Trophoblast cell (in vitro differentiated cells and primary cell): ENCODE results near the gene KCNA5.

ENCODE experiments used
- DNase-seq, 2 donors: peaks; one replicate each; pipeline ENCODE4 v3.0.0-alpha.2; 2016
- H2AFZ ChIP-seq: 2 replicates; pipeline ENCODE4 v1.6.1; 2013; ENCODE audit warnings: low read length, moderate library complexity, mild to moderate bottlenecking; ENCODE audit not compliant: insufficient read depth, poor library complexity
- H2AK5ac ChIP-seq: 2 replicates; pipeline ENCODE4 v1.6.1; 2013; ENCODE audit warnings: mild to moderate bottlenecking, low read length
- H2BK120ac ChIP-seq: 2 replicates; pipeline ENCODE4 v1.6.1; 2013; ENCODE audit warnings: low read length, mild to moderate bottlenecking, moderate library complexity; ENCODE audit not compliant: insufficient read depth, poor library complexity
- H2BK12ac ChIP-seq: 2 replicates; pipeline ENCODE4 v1.6.1; 2013; ENCODE audit warnings: mild to moderate bottlenecking, low read length, moderate library complexity
- H2BK5ac ChIP-seq: 2 replicates; pipeline ENCODE4 v1.6.1; 2013; ENCODE audit warnings: low read length, low read depth, moderate library complexity, mild to moderate bottlenecking; ENCODE audit not compliant: poor library complexity
- H3K14ac ChIP-seq: 2 replicates; pipeline ENCODE4 v1.6.1; 2013; ENCODE audit warnings: mild to moderate bottlenecking, low read length
- H3K18ac ChIP-seq: 2 replicates; pipeline ENCODE4 v1.6.1; 2013; ENCODE audit warnings: mild to moderate bottlenecking, low read length
- H3K23ac ChIP-seq: 2 replicates; pipeline ENCODE4 v1.6.1; 2013; ENCODE audit warnings: low read length
- H3K27ac ChIP-seq: 2 replicates; pipeline ENCODE4 v1.5.1; 2013; ENCODE audit warnings: low read depth, mild to moderate bottlenecking, inconsistent platforms, low read length, moderate library complexity
- H3K27me3 ChIP-seq: 2 replicates; pipeline ENCODE4 v1.6.1; 2013; ENCODE audit warnings: inconsistent platforms, mild to moderate bottlenecking, low read length, moderate library complexity; ENCODE audit not compliant: insufficient read depth
- H3K36me3 ChIP-seq, 2 experiments: 1 replicate in 1 of 2; 2 replicates in 1 of 2; pipeline ENCODE4 v1.6.1; 2013; ENCODE audit warnings: low read length in 2 of 2, mild to moderate bottlenecking in 2 of 2, moderate library complexity in 1 of 2; ENCODE audit not compliant: insufficient read depth in 2 of 2, control insufficient read depth in 1 of 2
- H3K4ac ChIP-seq: 2 replicates; pipeline ENCODE4 v1.6.1; 2013; ENCODE audit warnings: low read depth, mild to moderate bottlenecking, low read length, moderate library complexity
- H3K4me1 ChIP-seq, 2 experiments: 1 replicate in 1 of 2; 2 replicates in 1 of 2; pipeline ENCODE4 v1.6.1; 2013; ENCODE audit warnings: low read length in 2 of 2, mild to moderate bottlenecking in 2 of 2, moderate library complexity in 1 of 2; ENCODE audit not compliant: insufficient read depth in 2 of 2, control insufficient read depth in 1 of 2
- H3K4me2 ChIP-seq: 2 replicates; pipeline ENCODE4 v1.6.1; 2013; ENCODE audit warnings: inconsistent platforms, mild to moderate bottlenecking, low read length, moderate library complexity
- H3K4me3 ChIP-seq: 2 replicates; pipeline ENCODE4 v1.5.1; 2013; ENCODE audit warnings: mild to moderate bottlenecking, low read depth, low read length, inconsistent platforms
- H3K79me1 ChIP-seq: one replicate; pipeline ENCODE4 v1.6.1; 2013; ENCODE audit warnings: low read length
- H3K79me2 ChIP-seq: 2 replicates; pipeline ENCODE4 v1.6.1; 2013; ENCODE audit warnings: low read length, mild to moderate bottlenecking; ENCODE audit not compliant: control insufficient read depth, insufficient read depth, poor library complexity
- H3K9ac ChIP-seq: 2 replicates; pipeline ENCODE4 v1.6.1; 2013; ENCODE audit warnings: mild to moderate bottlenecking, low read length
- H3K9me3 ChIP-seq: 2 replicates; pipeline ENCODE4 v1.6.1; 2013; ENCODE audit warnings: low read depth, mild to moderate bottlenecking, control low read depth, inconsistent platforms, low read length; ENCODE audit not compliant: insufficient read depth
- H4K12ac ChIP-seq: 2 replicates; pipeline ENCODE4 v1.6.1; 2013; ENCODE audit warnings: low read depth, mild to moderate bottlenecking, low read length, moderate library complexity
- H4K8ac ChIP-seq: 2 replicates; pipeline ENCODE4 v1.6.1; 2013; ENCODE audit warnings: low read depth, mild to moderate bottlenecking, low read length, moderate library complexity
- H4K91ac ChIP-seq: one replicate; pipeline ENCODE4 v1.6.1; 2013; ENCODE audit warnings: low read depth, mild to moderate bottlenecking, low read length, moderate library complexity
- WGBS: extraction: QIAGEN DNeasy Blood & Tissue Kit; methylation state at CpG from one replicate; pipeline ENCODE4 v1.1.7; 2013; ENCODE audit warnings: missing lambda C conversion rate; ENCODE audit not compliant: insufficient read length, insufficient coverage; ENCODE audit errors: extremely low coverage; 5-methylcytosine and 5-hydroxymethylcytosine counted together

Gene KCNA5

GRCh38 chr12:5040368-5040767 is 3.3 kb upstream of the KCNA5 start:
- Histone ChIP-seq H4K8ac (no peak overlapping the region), H2AK5ac (no peak overlapping the region), H3K4me3 (no peak overlapping the region), H3K23ac (no peak overlapping the region), H3K14ac (no peak overlapping the region), H3K9me3 (peaks cover 10% of the 10 kb centered on the region), H4K91ac (no peak overlapping the region), H3K4me1 (peaks cover 2 to 4% of the 10 kb centered on the region in 2 experiments), H3K27ac (no peak overlapping the region), H3K9ac (no peak overlapping the region), H3K36me3 (no peaks in the 10 kb centered on the region), H3K27me3 (peaks cover 35% of the 10 kb centered on the region), H2BK5ac (no peak overlapping the region), H4K12ac (no peak overlapping the region), H3K4me2 (no peak overlapping the region), H3K18ac (no peak overlapping the region), H3K79me1 (no peaks in the 10 kb centered on the region), H2BK12ac (no peak overlapping the region), H2AFZ (no peak overlapping the region), H3K4ac (no peak overlapping the region), H2BK120ac (no peak overlapping the region), H3K79me2 (no peaks in the 10 kb centered on the region)
- DNase-seq: no peak
- no CpG with 5 or more reads among the region's 5 CpGs for WGBS

DNA sequence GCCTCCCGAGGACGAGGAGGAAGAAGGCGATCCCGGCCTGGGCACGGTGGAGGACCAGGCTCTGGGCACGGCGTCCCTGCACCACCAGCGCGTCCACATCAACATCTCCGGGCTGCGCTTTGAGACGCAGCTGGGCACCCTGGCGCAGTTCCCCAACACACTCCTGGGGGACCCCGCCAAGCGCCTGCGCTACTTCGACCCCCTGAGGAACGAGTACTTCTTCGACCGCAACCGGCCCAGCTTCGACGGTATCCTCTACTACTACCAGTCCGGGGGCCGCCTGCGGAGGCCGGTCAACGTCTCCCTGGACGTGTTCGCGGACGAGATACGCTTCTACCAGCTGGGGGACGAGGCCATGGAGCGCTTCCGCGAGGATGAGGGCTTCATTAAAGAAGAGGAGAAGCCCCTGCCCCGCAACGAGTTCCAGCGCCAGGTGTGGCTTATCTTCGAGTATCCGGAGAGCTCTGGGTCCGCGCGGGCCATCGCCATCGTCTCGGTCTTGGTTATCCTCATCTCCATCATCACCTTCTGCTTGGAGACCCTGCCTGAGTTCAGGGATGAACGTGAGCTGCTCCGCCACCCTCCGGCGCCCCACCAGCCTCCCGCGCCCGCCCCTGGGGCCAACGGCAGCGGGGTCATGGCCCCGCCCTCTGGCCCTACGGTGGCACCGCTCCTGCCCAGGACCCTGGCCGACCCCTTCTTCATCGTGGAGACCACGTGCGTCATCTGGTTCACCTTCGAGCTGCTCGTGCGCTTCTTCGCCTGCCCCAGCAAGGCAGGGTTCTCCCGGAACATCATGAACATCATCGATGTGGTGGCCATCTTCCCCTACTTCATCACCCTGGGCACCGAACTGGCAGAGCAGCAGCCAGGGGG is 979 bp downstream of the KCNA5 start:
- Histone ChIP-seq H3K27me3 (peaks cover 42% of the 10 kb centered on the region), H3K4me1 (peaks cover 2 to 4% of the 10 kb centered on the region in 2 experiments), H2AFZ (no peak overlapping the region)

GRCh38 chr12:5047094-5047493 is 3.4 kb downstream of the KCNA5 start:
- Histone ChIP-seq H3K4me2 (no peak overlapping the region), H2AK5ac (no peak overlapping the region), H3K36me3 (no peaks in the 10 kb centered on the region), H4K12ac (no peak overlapping the region), H3K79me2 (no peaks in the 10 kb centered on the region), H2BK12ac (no peak overlapping the region), H3K4me1 (peaks cover 2 to 4% of the 10 kb centered on the region in 2 experiments), H3K18ac (no peak overlapping the region), H2BK5ac (no peak overlapping the region), H3K27ac (no peak overlapping the region), H3K14ac (no peak overlapping the region), H2AFZ (no peak overlapping the region), H3K27me3 (peaks cover 35% of the 10 kb centered on the region), H4K8ac (no peak overlapping the region), H3K9ac (no peak overlapping the region), H3K4me3 (no peak overlapping the region), H3K79me1 (no peaks in the 10 kb centered on the region), H4K91ac (no peak overlapping the region), H3K4ac (no peak overlapping the region), H3K23ac (no peak overlapping the region), H2BK120ac (no peak overlapping the region), H3K9me3 (peaks cover 12% of the 10 kb centered on the region)
- no peak for DNase-seq
- WGBS: no CpG with 5 or more reads among the region's 5 CpGs

More for the DNA sequence above, 979 bp downstream of the KCNA5 start:
- H3K9ac ChIP-seq: no peak overlapping the region
- no peak overlapping the region for H2AK5ac ChIP-seq
- no peak overlapping the region for H4K12ac ChIP-seq
- H3K18ac ChIP-seq: no peak overlapping the region
- H3K4me2 ChIP-seq: no peak overlapping the region
- H3K79me2 ChIP-seq: no peaks in the 10 kb centered on the region
- no peak for DNase-seq
- H3K27ac ChIP-seq: no peak overlapping the region
- no peak overlapping the region for H2BK120ac ChIP-seq
- WGBS: no CpG with 5 or more reads among the region's 71 CpGs
- no peak overlapping the region for H3K14ac ChIP-seq
- H2BK12ac ChIP-seq: no peak overlapping the region
- H3K79me1 ChIP-seq: no peaks in the 10 kb centered on the region
- no peak overlapping the region for H3K4me3 ChIP-seq
- H4K91ac ChIP-seq: no peak overlapping the region
- H3K4ac ChIP-seq: no peak overlapping the region
- H2BK5ac ChIP-seq: no peak overlapping the region
- H4K8ac ChIP-seq: no peak overlapping the region
- no peaks in the 10 kb centered on the region for H3K36me3 ChIP-seq
- H3K23ac ChIP-seq: no peak overlapping the region
- H3K9me3 ChIP-seq: peaks cover 12% of the 10 kb centered on the region

DNA sequence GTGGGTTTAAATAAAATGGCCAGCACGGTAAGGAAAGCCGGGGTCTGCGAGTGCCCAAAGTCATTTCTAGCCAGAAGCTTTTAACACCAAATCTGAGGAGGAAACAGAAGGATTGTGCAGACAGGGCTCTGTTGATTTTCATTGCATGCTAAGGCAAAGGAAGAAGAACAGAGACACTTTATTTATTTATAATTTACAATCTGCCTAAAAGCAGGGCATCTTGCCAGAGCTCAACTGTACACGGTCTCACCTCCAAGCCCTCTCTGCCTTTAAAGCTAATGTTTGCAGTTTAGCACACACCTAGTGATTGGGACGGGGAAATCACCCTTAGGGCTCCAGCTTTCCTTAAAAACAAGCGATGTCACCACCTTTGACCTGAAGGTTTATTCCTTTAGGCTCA is 4.0 kb downstream of the KCNA5 start:
- Histone ChIP-seq H3K4me2 (no peak overlapping the region), H3K23ac (no peak overlapping the region), H4K91ac (no peak overlapping the region), H2AK5ac (no peak overlapping the region), H4K8ac (no peak overlapping the region), H3K14ac (no peak overlapping the region), H3K36me3 (no peaks in the 10 kb centered on the region), H4K12ac (no peak overlapping the region), H3K9me3 (peaks cover 12% of the 10 kb centered on the region), H3K27ac (no peak overlapping the region), H2BK120ac (no peak overlapping the region), H3K4me1 (peaks cover 2 to 4% of the 10 kb centered on the region in 2 experiments), H3K4ac (no peak overlapping the region), H3K9ac (no peak overlapping the region), H3K4me3 (no peak overlapping the region), H3K18ac (no peak overlapping the region), H2BK5ac (no peak overlapping the region), H3K79me2 (no peaks in the 10 kb centered on the region), H3K79me1 (no peaks in the 10 kb centered on the region), H2BK12ac (no peak overlapping the region), H2AFZ (no peak overlapping the region), H3K27me3 (peaks cover 30% of the 10 kb centered on the region)
- WGBS: no CpG with 5 or more reads among the region's 6 CpGs
- no peak for DNase-seq
